Measurements from ENCODE around the gene PCGF3.

The PCGF3 gene

GRCh38 chr4:712916-713632, 7.4 kb downstream of the PCGF3 start:
- no peak for TF ChIP-seq CTCF (IDR thresholded peaks at IDR 0.05; ENCODE audit: low read depth, low read length)
- no peak for DNase-seq (ENCODE audit: low read depth, low spot score)
- in situ Hi-C loops (cut with HindIII; ENCODE audit: low sequenced_read_pairs), result no loop called here
- no peak overlapping the region for H3K4me3 ChIP-seq (ENCODE audit: low read depth, low read length)

DNA sequence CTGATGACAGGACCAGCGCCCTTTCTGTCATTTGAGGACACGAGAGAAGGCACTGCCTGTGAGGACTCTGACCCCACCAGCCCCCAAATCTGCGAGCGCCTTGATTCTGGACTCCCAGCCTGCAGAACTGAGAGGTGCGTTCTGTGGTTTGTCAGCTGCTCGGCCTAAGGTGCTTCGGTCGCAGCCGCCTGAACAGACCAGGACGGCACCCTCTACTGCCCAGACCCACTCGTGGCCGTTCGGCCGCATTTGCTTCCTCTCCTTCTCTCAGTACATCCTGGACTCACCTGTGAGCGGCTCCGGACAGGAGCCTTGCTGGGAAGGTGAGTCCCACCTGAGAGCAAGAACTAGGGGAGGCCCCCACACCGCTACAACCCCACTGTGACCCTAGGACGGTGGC, 8.5 kb downstream of the PCGF3 start:
- in situ Hi-C loops (cut with HindIII; ENCODE audit: low sequenced_read_pairs), result no loop called here
- no peak for TF ChIP-seq CTCF (IDR thresholded peaks at IDR 0.05; ENCODE audit: low read depth, low read length)
- DNase-seq (ENCODE audit: low read depth, low spot score), result no peak
- H3K4me3 ChIP-seq (ENCODE audit: low read depth, low read length), result no peak overlapping the region

DNA sequence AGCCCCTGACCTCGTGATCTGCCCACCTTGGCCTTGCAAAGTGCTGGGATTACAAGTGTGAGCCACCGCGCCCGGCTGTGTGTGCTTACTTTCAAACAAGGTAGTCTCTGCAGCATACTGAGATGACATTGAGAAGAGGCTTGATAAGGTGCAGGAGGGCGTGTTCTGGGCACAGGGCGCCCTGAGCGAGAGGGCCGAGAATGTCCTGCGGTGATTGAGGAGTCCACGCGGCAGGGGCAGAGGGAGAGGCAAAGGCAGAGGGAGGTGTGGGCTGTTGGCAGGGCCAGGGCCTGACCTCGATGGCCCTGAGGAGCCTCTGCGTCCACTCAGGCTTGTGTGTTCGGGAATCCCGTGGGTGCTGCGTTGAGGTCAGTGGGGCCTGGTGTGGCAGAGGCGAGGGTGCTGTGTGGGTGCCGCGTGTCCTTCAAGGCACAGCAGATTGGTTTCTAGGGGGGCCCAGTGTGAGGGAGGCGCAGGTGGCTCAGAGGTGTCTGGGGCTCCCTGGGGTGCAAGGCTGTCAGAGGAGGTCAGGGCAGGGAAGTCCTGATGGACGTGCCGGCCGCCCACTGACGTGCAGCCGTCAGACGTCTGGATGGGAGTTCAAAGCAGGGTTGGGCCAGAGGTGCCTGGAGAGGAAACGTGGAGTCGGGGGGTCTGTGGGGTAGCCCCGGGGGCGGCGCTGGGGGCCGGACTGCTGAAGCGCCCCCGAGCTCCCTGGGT, 12.1 kb downstream of the PCGF3 start:
- no peak for TF ChIP-seq CTCF (IDR thresholded peaks at IDR 0.05; ENCODE audit: low read depth, low read length)
- no peak overlapping the region for H3K4me3 ChIP-seq (ENCODE audit: low read depth, low read length)
- DNase-seq (ENCODE audit: low read depth, low spot score), result no peak
- in situ Hi-C loops (cut with HindIII; ENCODE audit: low sequenced_read_pairs), result no loop called here

DNA sequence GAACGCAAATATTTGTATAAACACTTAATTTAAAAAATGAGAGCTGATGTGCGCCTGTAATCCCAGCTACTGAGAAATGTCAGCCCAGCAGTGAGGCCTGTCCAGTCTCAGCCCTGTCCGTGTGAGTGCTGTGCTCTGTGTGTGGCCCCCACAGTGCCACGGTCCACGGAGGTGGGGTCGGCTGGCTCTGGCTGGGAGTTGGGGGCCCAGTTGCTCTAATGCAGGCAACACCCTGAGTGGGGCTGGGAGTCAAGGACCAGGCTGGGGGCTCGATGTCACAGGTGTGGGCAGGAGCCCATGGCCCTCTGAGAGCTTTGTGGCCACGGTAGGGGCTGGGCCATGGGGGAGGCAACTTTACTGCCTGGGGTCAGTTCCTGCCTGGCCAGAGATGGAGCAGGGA, 12.8 kb downstream of the PCGF3 start:
- TF ChIP-seq CTCF (IDR thresholded peaks at IDR 0.05; ENCODE audit: low read depth, low read length), result no peak
- no peak for DNase-seq (ENCODE audit: low read depth, low spot score)
- in situ Hi-C loops (cut with HindIII; ENCODE audit: low sequenced_read_pairs), result no loop called here
- H3K4me3 ChIP-seq (ENCODE audit: low read depth, low read length), result no peak overlapping the region

- H3K4me3 ChIP-seq (ENCODE audit: low read depth, low read length), result no peak overlapping the region
- DNase-seq (ENCODE audit: low read depth, low spot score), result no peak
- TF ChIP-seq CTCF (IDR thresholded peaks at IDR 0.05; ENCODE audit: low read depth, low read length), result no peak
- in situ Hi-C loops (cut with HindIII; ENCODE audit: low sequenced_read_pairs), result no loop called here
These were observed 14.7 kb downstream of the PCGF3 start for GRCh38 chr4:720111-720860.

DNA sequence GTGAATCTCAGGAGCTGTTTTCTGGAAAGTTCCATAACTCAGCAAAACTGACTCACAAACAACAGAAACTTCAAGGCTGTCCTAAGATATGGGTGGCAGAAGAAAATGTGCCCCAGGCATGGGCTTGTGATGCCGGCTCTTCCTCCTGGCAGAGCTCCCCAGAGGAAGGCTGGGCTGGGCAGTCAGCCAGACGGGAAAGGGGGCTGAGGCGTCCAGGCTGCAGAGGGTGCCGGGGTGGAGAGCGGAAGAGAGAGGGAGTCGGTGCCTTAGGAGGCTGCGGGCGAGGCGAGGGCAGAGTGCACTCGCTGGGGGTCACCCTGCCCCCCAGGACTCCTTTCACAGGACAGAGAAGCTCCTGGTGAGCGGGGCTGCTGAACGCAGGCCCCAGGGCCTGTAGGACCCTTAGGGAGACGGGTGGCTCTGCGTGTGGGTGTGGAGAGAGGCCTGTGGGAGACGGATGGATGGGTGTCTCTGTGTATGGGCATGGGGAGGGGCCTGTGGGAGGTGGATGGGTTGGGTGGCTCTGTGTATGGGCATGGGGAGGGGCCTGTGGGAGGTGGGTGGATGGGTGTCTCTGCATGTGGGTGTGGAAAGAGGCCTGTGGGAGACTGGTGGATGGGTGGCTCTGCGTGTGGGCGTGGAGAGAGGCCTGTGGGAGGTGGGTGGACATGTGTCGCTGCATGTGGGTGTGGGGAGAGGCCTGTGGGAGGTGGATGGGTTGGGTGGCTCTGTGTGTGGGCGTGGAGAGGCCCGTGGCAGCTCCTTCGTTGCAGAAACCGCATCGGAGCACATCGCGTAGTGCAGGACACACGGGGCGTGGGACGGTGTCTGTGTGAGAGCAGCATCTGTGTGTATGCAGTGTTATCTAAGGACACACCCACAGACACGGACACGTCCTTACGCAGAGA, 15.9 kb downstream of the PCGF3 start:
- no peak for TF ChIP-seq CTCF (IDR thresholded peaks at IDR 0.05; ENCODE audit: low read depth, low read length)
- no peak for DNase-seq (ENCODE audit: low read depth, low spot score)
- in situ Hi-C loops (cut with HindIII; ENCODE audit: low sequenced_read_pairs), result no loop called here
- no peak overlapping the region for H3K4me3 ChIP-seq (ENCODE audit: low read depth, low read length)
